HepG2 (cell line): Measurements from ENCODE around the gene HIRA. TPM values are rescaled to one million over a fixed set of nuclear protein-coding genes. Genes with fewer than 3 reads are reported as not detected.

Experiments
- ATAC-seq: fragments of 200-7000 bp; cut with Tn5 transposase; 3 replicates; pipeline ENCODE4 v1.9.1; 2020; ENCODE audit warnings: mild to moderate bottlenecking, moderate library complexity
- BruUV-seq: library from RNA; stranded (reverse); fragments of 400-500 nt; replicated peaks from 2 replicates; lab custom pipeline; 2021; lab: Mats Ljungman, UMichigan
- CTCF ChIA-PET: fragments of 300-600 bp; formaldehyde crosslinking; extraction: SDS; loops from one replicate; lab custom pipeline; 2021; ENCODE audit warnings: low total read pairs, inconsistent platforms, low intra/inter-chr PET ratio; lab: Yijun Ruan, JAX
- POLR2A ChIA-PET: fragments of 350-600 bp; sonication (Branson Sonifier 250); formaldehyde crosslinking; loops from one replicate; lab custom pipeline; 2020; ENCODE audit warnings: antibody characterized with exemption, inconsistent platforms; lab: Yijun Ruan, JAX
- DNase-seq: peaks from one replicate; pipeline ENCODE4 v3.0.0-alpha.2; 2015; ENCODE audit warnings: low spot score
- FAIRE-seq: peaks from 3 replicates; lab custom pipeline; 2011; peaks lifted over from hg19 to GRCh38; lab: Jason Lieb, UNC
- H2AFZ ChIP-seq: one replicate; pipeline ENCODE4 v1.6.1; 2011; ENCODE audit warnings: low read length, inconsistent platforms
- H3K27ac ChIP-seq: fragments of 300-600 bp; 3 replicates; pipeline ENCODE4 v1.8.0; 2011; ENCODE audit warnings: mixed run types, mild to moderate bottlenecking, mixed read lengths, low read length, inconsistent platforms; ENCODE audit not compliant: insufficient read depth; ENCODE audit errors: extremely low read length
- H3K27me3 ChIP-seq, 2 experiments: fragments of 200-600 bp in 1 of 2; 2 replicates in 1 of 2; 3 replicates in 1 of 2; pipeline versions ENCODE4 v1.6.0 to v1.8.0; 2011; ENCODE audit warnings: low read length in 2 of 2, mild to moderate bottlenecking in 2 of 2, moderate library complexity in 2 of 2, inconsistent platforms in 1 of 2; ENCODE audit not compliant: insufficient read depth in 2 of 2, control insufficient read depth in 1 of 2
- H3K36me3 ChIP-seq, 2 experiments: fragments of 200-600 bp in 1 of 2; replicated peaks in 1 of 2; 2 replicates in 1 of 2; 3 replicates in 1 of 2; pipeline versions ENCODE4 v1.5.1 to v1.8.0; 2011; ENCODE audit warnings: low read length in 2 of 2, inconsistent platforms in 1 of 2; ENCODE audit not compliant: insufficient read depth in 2 of 2, control insufficient read depth in 1 of 2
- H3K4me1 ChIP-seq: 2 replicates; pipeline ENCODE4 v1.5.1; 2012; ENCODE audit warnings: low read length, inconsistent platforms; ENCODE audit not compliant: insufficient read depth
- H3K4me2 ChIP-seq: 2 replicates; pipeline ENCODE4 v1.6.0; 2011; ENCODE audit warnings: low read depth, low read length, inconsistent platforms
- H3K4me3 ChIP-seq, 3 experiments: fragments of 200-600 bp in 1 of 3; sonication (generic), shearing (Covaris generic) in 1 of 3; replicated peaks in 1 of 3; 2 replicates each; pipeline ENCODE4 v1.5.1; 2011 to 2016; ENCODE audit warnings: low read length in 3 of 3, inconsistent platforms in 2 of 3, low read depth in 2 of 3, mild to moderate bottlenecking in 2 of 3, control low read depth in 1 of 3, mixed read lengths in 1 of 3; ENCODE audit not compliant: insufficient read depth in 1 of 3
- H3K79me2 ChIP-seq: one replicate; pipeline ENCODE4 v1.6.1; 2011; ENCODE audit warnings: low read length, inconsistent platforms; ENCODE audit not compliant: insufficient read depth
- H3K9ac ChIP-seq: 2 replicates; pipeline ENCODE4 v1.6.0; 2011; ENCODE audit warnings: mild to moderate bottlenecking, low read depth, low read length, inconsistent platforms; ENCODE audit not compliant: insufficient read depth
- H3K9me3 ChIP-seq: 2 replicates; pipeline ENCODE4 v1.5.1; 2012; ENCODE audit warnings: mild to moderate bottlenecking, low read length
- H4K20me1 ChIP-seq: 2 replicates; pipeline ENCODE4 v1.6.0; 2011; ENCODE audit warnings: inconsistent platforms, mild to moderate bottlenecking, low read length, moderate library complexity; ENCODE audit not compliant: insufficient read depth
- NFATC3 ChIP-seq: sonication (generic); formaldehyde crosslinking; IDR thresholded peaks from 2 replicates; pipeline ENCODE4 v1.5.1; 2020; ENCODE audit warnings: mild to moderate bottlenecking, missing genetic modification reagents
- ZNF784 ChIP-seq: sonication (generic); formaldehyde crosslinking; IDR thresholded peaks from 2 replicates; pipeline ENCODE4 v1.5.1; 2020; ENCODE audit warnings: missing genetic modification reagents, mild to moderate bottlenecking, borderline replicate concordance
- whole genome bisulfite sequencing: methylation state at CpG from one replicate; pipeline ENCODE4 v1.1.6; 2017; ENCODE audit warnings: low lambda C conversion rate; 5-methylcytosine and 5-hydroxymethylcytosine counted together
- in situ Hi-C: cut with HindIII; loops from 2 replicates; pipeline ENCODE4 v1.10.0; 2017; ENCODE audit warnings: low pct_unique_long_range_greater_than_20kb; ENCODE audit not compliant: extremely low pct_ligation_motif_present
- intact Hi-C: fragments of 100-400 bp; cut with micrococcal nuclease; formaldehyde crosslinking; loops from one replicate; pipeline ENCODE4 v1.10.0; 2022; ENCODE audit not compliant: unreplicated experiment
- polyA plus RNA-seq, 8 experiments: library from polyadenylated mRNA; depleted of rRNA in 3 of 8; stranded (reverse) in 7 of 8; unstranded in 1 of 8; fragments of >200 nt; fragmentation: Illumina TruSeq in 4 of 8; extraction: Trizol in 4 of 8; gene quantifications; 2 replicates each; pipeline versions ENCODE4 v1.2.1 to v1.2.3, GENCODE V29; 2011 to 2016; ENCODE audit warnings: low read depth in 4 of 8, missing spikeins in 1 of 8, mixed read lengths in 1 of 8; ENCODE audit not compliant: insufficient read depth in 1 of 8
- total RNA-seq, 5 experiments: library from RNA; depleted of rRNA; stranded (reverse); fragments of >200 nt; fragmentation: Illumina TruSeq; extraction: Trizol; gene quantifications; 2 replicates each; pipeline ENCODE4 v1.2.3, GENCODE V29; 2016; ENCODE audit warnings: low read depth in 1 of 5
- TF ChIP-seq, protein P1 (sequence below): sonication (generic); formaldehyde crosslinking; IDR thresholded peaks from 2 replicates; pipeline ENCODE4 v1.5.1; 2020; ENCODE audit warnings: missing genetic modification reagents, mild to moderate bottlenecking, borderline replicate concordance
- TF ChIP-seq, protein P2 (sequence below): sonication (generic); formaldehyde crosslinking; IDR thresholded peaks from 2 replicates; pipeline ENCODE4 v1.5.0; 2020; ENCODE audit warnings: missing genetic modification reagents

The HIRA gene
- total and polyA plus RNA-seq, 2 of the 13 experiments (the other 11 are each of a cell fraction or from before 2014, with no cell fraction given), result 21.5 to 29.2 TPM

GRCh38 chr22:19453718-19454117, 22.2 kb upstream of the HIRA start:
- intact Hi-C loops (no loop called here), in situ Hi-C loops (no loop called here)
- Histone ChIP-seq H2AFZ (no peak overlapping the region), H3K27me3 (no peaks in the 10 kb centered on the region), H3K79me2 (no peaks in the 10 kb centered on the region), H3K4me2 (no peak overlapping the region), H3K9me3 (no peaks in the 10 kb centered on the region), H3K4me3 (no peak overlapping the region), H3K9ac (no peak overlapping the region), H3K36me3 (peaks cover 21 to 74% of the 10 kb centered on the region in 2 experiments; a peak in 4 of 5 replicates), H3K27ac (no peak overlapping the region), H4K20me1 (no peaks in the 10 kb centered on the region), H3K4me1 (peaks cover 8% of the 10 kb centered on the region)
- DNase-seq (no peak), ATAC-seq (no peak), FAIRE-seq (no peak)
- no TSS peak for BruUV-seq
- no peak for TF ChIP-seq ZNF784 (CRISPR knock-in tag)
- TF ChIP-seq, protein P1, sequence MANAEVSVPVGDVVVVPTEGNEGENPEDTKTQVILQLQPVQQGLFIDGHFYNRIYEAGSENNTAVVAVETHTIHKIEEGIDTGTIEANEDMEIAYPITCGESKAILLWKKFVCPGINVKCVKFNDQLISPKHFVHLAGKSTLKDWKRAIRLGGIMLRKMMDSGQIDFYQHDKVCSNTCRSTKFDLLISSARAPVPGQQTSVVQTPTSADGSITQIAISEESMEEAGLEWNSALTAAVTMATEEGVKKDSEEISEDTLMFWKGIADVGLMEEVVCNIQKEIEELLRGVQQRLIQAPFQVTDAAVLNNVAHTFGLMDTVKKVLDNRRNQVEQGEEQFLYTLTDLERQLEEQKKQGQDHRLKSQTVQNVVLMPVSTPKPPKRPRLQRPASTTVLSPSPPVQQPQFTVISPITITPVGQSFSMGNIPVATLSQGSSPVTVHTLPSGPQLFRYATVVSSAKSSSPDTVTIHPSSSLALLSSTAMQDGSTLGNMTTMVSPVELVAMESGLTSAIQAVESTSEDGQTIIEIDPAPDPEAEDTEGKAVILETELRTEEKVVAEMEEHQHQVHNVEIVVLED (CRISPR knock-in tag), result no peak
- no peak for TF ChIP-seq NFATC3
- TF ChIP-seq, protein P2, sequence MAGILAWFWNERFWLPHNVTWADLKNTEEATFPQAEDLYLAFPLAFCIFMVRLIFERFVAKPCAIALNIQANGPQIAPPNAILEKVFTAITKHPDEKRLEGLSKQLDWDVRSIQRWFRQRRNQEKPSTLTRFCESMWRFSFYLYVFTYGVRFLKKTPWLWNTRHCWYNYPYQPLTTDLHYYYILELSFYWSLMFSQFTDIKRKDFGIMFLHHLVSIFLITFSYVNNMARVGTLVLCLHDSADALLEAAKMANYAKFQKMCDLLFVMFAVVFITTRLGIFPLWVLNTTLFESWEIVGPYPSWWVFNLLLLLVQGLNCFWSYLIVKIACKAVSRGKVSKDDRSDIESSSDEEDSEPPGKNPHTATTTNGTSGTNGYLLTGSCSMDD (CRISPR knock-in tag), result no peak
- 100% methylated on average over 5 of the region's 5 CpGs for WGBS
- CTCF ChIA-PET, result no interaction called here
- POLR2A ChIA-PET, result no interaction called here
